ENCODE data around the gene VEGFD.

The VEGFD gene

GRCh38 chrX:15359701-15360100 lies 24.5 kb downstream of the VEGFD start:
- DNase-seq (ENCODE audit: low read depth in 2 of 2) = no peak

- DNase-seq (ENCODE audit: low read depth in 2 of 2) = no peak
Measured at GRCh38 chrX:15358533-15358932, 25.7 kb downstream of the VEGFD start.

- DNase-seq (ENCODE audit: low read depth in 2 of 2) = no peak
Measured at GRCh38 chrX:15356444-15356843, 27.8 kb downstream of the VEGFD start.

GRCh38 chrX:15350329-15350996 lies 33.8 kb downstream of the VEGFD start:
- no peak for DNase-seq (ENCODE audit: low read depth in 2 of 2)

GRCh38 chrX:15349046-15349445 lies 35.2 kb downstream of the VEGFD start:
- DNase-seq (ENCODE audit: low read depth in 2 of 2) = no peak

GRCh38 chrX:15345976-15346375 lies 38.2 kb downstream of the VEGFD start:
- DNase-seq (ENCODE audit: low read depth in 2 of 2) = no peak

- no peak for DNase-seq (ENCODE audit: low read depth in 2 of 2)
Measured at GRCh38 chrX:15344106-15344505, 40.1 kb downstream of the VEGFD start.

- no peak for DNase-seq (ENCODE audit: low read depth in 2 of 2)
Measured at GRCh38 chrX:15343075-15343476, 41.1 kb downstream of the VEGFD start.

- DNase-seq (ENCODE audit: low read depth in 2 of 2) = no peak
Measured at GRCh38 chrX:15340867-15341266, 43.3 kb downstream of the VEGFD start.

GRCh38 chrX:15336023-15336413 lies 48.2 kb downstream of the VEGFD start:
- DNase-seq (ENCODE audit: low read depth in 2 of 2) = no peak

GRCh38 chrX:15335135-15336022 lies 48.8 kb downstream of the VEGFD start, which contains the start of gene PIGA:
TSS of gene PIGA (minus strand) at chrX:15335523. CDS start at chrX:15331930, 3,593 bp downstream.
- DNase-seq (ENCODE audit: low read depth in 2 of 2) = peak; percentile 71 to 76

GRCh38 chrX:15334561-15334960 lies 49.7 kb downstream of the VEGFD start:
- no peak for DNase-seq (ENCODE audit: low read depth in 2 of 2)

GRCh38 chrX:15328821-15329220 lies 55.4 kb downstream of the VEGFD start:
- no peak for DNase-seq (ENCODE audit: low read depth in 2 of 2)

GRCh38 chrX:15328131-15328530 lies 56.1 kb downstream of the VEGFD start:
- no peak for DNase-seq (ENCODE audit: low read depth in 2 of 2)

- no peak for DNase-seq (ENCODE audit: low read depth in 2 of 2)
Measured at GRCh38 chrX:15322472-15322871, 61.7 kb downstream of the VEGFD start.

GRCh38 chrX:15322072-15322471 lies 62.1 kb downstream of the VEGFD start:
- no peak for DNase-seq (ENCODE audit: low read depth in 2 of 2)

- DNase-seq (ENCODE audit: low read depth in 2 of 2) = no peak
Measured at GRCh38 chrX:15321447-15321846, 62.8 kb downstream of the VEGFD start.

GRCh38 chrX:15320297-15320696 lies 63.9 kb downstream of the VEGFD start:
- no peak for DNase-seq (ENCODE audit: low read depth in 2 of 2)

- DNase-seq (ENCODE audit: low read depth in 2 of 2) = no peak
Measured at GRCh38 chrX:15319075-15319474, 65.1 kb downstream of the VEGFD start.

- no peak for DNase-seq (ENCODE audit: low read depth in 2 of 2)
Measured at GRCh38 chrX:15315509-15315908, 68.7 kb downstream of the VEGFD start, which contains the start of gene ASB11. TSS of gene ASB11 (minus strand) at chrX:15315640. CDS start at chrX:15315605, 35 bp downstream.

GRCh38 chrX:15314472-15314871 lies 69.7 kb downstream of the VEGFD start:
- no peak for DNase-seq (ENCODE audit: low read depth in 2 of 2)

- DNase-seq (ENCODE audit: low read depth in 2 of 2) = no peak
Measured at GRCh38 chrX:15311119-15311518, 73.1 kb downstream of the VEGFD start.

- no peak for DNase-seq (ENCODE audit: low read depth in 2 of 2)
Measured at GRCh38 chrX:15310117-15310516, 74.1 kb downstream of the VEGFD start.
